HEK293 (cell line): ENCODE measurements around the gene NIPAL1.

Source experiments
- CTCF ChIA-PET: fragments of 350-600 bp; formaldehyde crosslinking; extraction: SDS; loops from one replicate; lab custom pipeline; 2021; ENCODE audit warnings: antibody characterized with exemption; lab: Yijun Ruan, JAX
- POLR2A ChIA-PET: fragments of 300-600 bp; formaldehyde crosslinking; extraction: SDS; loops from one replicate; lab custom pipeline; 2020; ENCODE audit warnings: antibody characterized with exemption, inconsistent platforms; lab: Yijun Ruan, JAX
- H3K27ac ChIP-seq: fragments of 200-500 bp; sonication (Bioruptor generic); 2 replicates; pipeline ENCODE4 v1.5.1; 2014; ENCODE audit warnings: low read depth, low read length, control low read depth, inconsistent platforms; ENCODE audit errors: extremely low read depth
- H3K36me3 ChIP-seq, 2 experiments: fragments of 200-500 bp in 1 of 2; sonication (Bioruptor generic) in 1 of 2; 1 replicate in 1 of 2; 2 replicates in 1 of 2; pipeline ENCODE4 v1.5.1; 2014 to 2017; ENCODE audit warnings: inconsistent platforms in 2 of 2, low read length in 2 of 2; ENCODE audit not compliant: control insufficient read depth in 2 of 2, insufficient read depth in 1 of 2
- H3K4me1 ChIP-seq: fragments of 200-500 bp; sonication (Bioruptor generic); 2 replicates; pipeline ENCODE4 v1.5.1; 2014; ENCODE audit warnings: mild to moderate bottlenecking, low read length, inconsistent platforms; ENCODE audit not compliant: control insufficient read depth, insufficient read depth
- H3K4me3 ChIP-seq: 2 replicates; pipeline ENCODE4 v1.5.1; 2011; ENCODE audit warnings: low read depth, mild to moderate bottlenecking, control low read depth, low read length, moderate library complexity
- H3K9me3 ChIP-seq: fragments of 200-500 bp; sonication (Bioruptor generic); 2 replicates; pipeline ENCODE4 v1.5.1; 2014; ENCODE audit warnings: low read depth, low read length, inconsistent platforms; ENCODE audit not compliant: control insufficient read depth, insufficient read depth
- ELK4 ChIP-seq: IDR thresholded peaks from 2 replicates; pipeline ENCODE4 v1.6.1; 2011; ENCODE audit warnings: mild to moderate bottlenecking, low read depth, low read length, borderline replicate concordance
- GLIS1 ChIP-seq: fragments of 450-650 bp; formaldehyde crosslinking; IDR thresholded peaks from 2 replicates; pipeline ENCODE4 v1.5.1; 2016; ENCODE audit warnings: missing biosample characterization, missing genetic modification characterization
- HIC1 ChIP-seq: fragments of 450-650 bp; formaldehyde crosslinking; IDR thresholded peaks from 2 replicates; pipeline ENCODE4 v1.5.1; 2016; ENCODE audit warnings: missing biosample characterization, missing genetic modification characterization
- KLF9 ChIP-seq: fragments of 450-650 bp; formaldehyde crosslinking; IDR thresholded peaks from 2 replicates; pipeline ENCODE4 v1.5.1; 2016; ENCODE audit warnings: missing biosample characterization, missing genetic modification characterization, low read depth
- PRDM10 ChIP-seq: fragments of 450-650 bp; formaldehyde crosslinking; IDR thresholded peaks from 2 replicates; pipeline ENCODE4 v1.5.1; 2016; ENCODE audit warnings: missing biosample characterization, missing genetic modification characterization
- SCRT1 ChIP-seq: fragments of 450-650 bp; formaldehyde crosslinking; IDR thresholded peaks from 2 replicates; pipeline ENCODE4 v1.5.1; 2016; ENCODE audit warnings: missing biosample characterization, missing genetic modification characterization, borderline replicate concordance
- SCRT2 ChIP-seq: fragments of 450-650 bp; formaldehyde crosslinking; IDR thresholded peaks from 2 replicates; pipeline ENCODE4 v1.5.1; 2016; ENCODE audit warnings: missing biosample characterization, missing genetic modification characterization
- SP2 ChIP-seq: fragments of 450-650 bp; formaldehyde crosslinking; IDR thresholded peaks from 2 replicates; pipeline ENCODE4 v1.5.1; 2016; ENCODE audit warnings: missing biosample characterization, missing genetic modification characterization
- ZBTB17 ChIP-seq: fragments of 450-650 bp; formaldehyde crosslinking; IDR thresholded peaks from 2 replicates; pipeline ENCODE4 v1.5.1; 2016; ENCODE audit warnings: missing biosample characterization, missing genetic modification characterization
- ZBTB8A ChIP-seq: fragments of 450-650 bp; formaldehyde crosslinking; IDR thresholded peaks from 2 replicates; pipeline ENCODE4 v1.5.1; 2016; ENCODE audit warnings: missing biosample characterization, missing genetic modification characterization
- ZNF2 ChIP-seq: fragments of 450-650 bp; formaldehyde crosslinking; IDR thresholded peaks from 2 replicates; pipeline ENCODE4 v1.5.1; 2016; ENCODE audit warnings: missing biosample characterization, missing genetic modification characterization
- ZNF23 ChIP-seq: fragments of 450-650 bp; formaldehyde crosslinking; IDR thresholded peaks from 2 replicates; pipeline ENCODE4 v1.5.1; 2016; ENCODE audit warnings: missing biosample characterization, missing genetic modification characterization, borderline replicate concordance
- ZNF280C ChIP-seq: fragments of 450-650 bp; formaldehyde crosslinking; IDR thresholded peaks from 2 replicates; pipeline ENCODE4 v1.5.1; 2016; ENCODE audit warnings: missing biosample characterization, missing genetic modification characterization
- ZNF280D ChIP-seq: fragments of 450-650 bp; formaldehyde crosslinking; IDR thresholded peaks from 2 replicates; pipeline ENCODE4 v1.5.1; 2016; ENCODE audit warnings: missing biosample characterization, missing genetic modification characterization
- ZNF529 ChIP-seq: fragments of 450-650 bp; formaldehyde crosslinking; IDR thresholded peaks from 2 replicates; pipeline ENCODE4 v1.5.1; 2017; ENCODE audit warnings: missing genetic modification characterization, missing biosample characterization; ENCODE audit not compliant: insufficient replicate concordance
- ZNF670 ChIP-seq: fragments of 450-650 bp; formaldehyde crosslinking; IDR thresholded peaks from 2 replicates; pipeline ENCODE4 v1.5.1; 2016; ENCODE audit warnings: missing biosample characterization, missing genetic modification characterization, low read depth
- ZNF704 ChIP-seq: fragments of 450-650 bp; formaldehyde crosslinking; IDR thresholded peaks from 2 replicates; pipeline ENCODE4 v1.5.1; 2016; ENCODE audit warnings: missing biosample characterization, missing genetic modification characterization
- ZNF76 ChIP-seq: fragments of 450-650 bp; formaldehyde crosslinking; IDR thresholded peaks from 2 replicates; pipeline ENCODE4; 2016; ENCODE audit warnings: low read depth, missing biosample characterization, missing genetic modification characterization, borderline replicate concordance
- ZXDB ChIP-seq: fragments of 450-650 bp; formaldehyde crosslinking; IDR thresholded peaks from 2 replicates; pipeline ENCODE4 v1.5.1; 2016; ENCODE audit warnings: missing biosample characterization, missing genetic modification characterization

NIPAL1 gene

GRCh38 chr4:48065587-48066052 lies 49.0 kb downstream of the NIPAL1 start:
- H3K9me3 ChIP-seq = no peaks in the 10 kb centered on the region
- H3K27ac ChIP-seq = no peak overlapping the region
- H3K4me3 ChIP-seq = no peak overlapping the region
- CTCF ChIA-PET = no interaction called here
- no peaks in the 10 kb centered on the region for H3K4me1 ChIP-seq
- TF ChIP-seq ZNF280C (tag by site-specific recombination) (no peak), ZNF529 (no peak), ZNF704 (tag by site-specific recombination) (no peak), ZNF2 (tag by site-specific recombination) (no peak), ELK4 (no peak), ZBTB17 (tag by site-specific recombination) (no peak), KLF9 (tag by site-specific recombination) (no peak), ZNF76 (tag by site-specific recombination) (no peak), ZNF23 (tag by site-specific recombination) (no peak), HIC1 (no peak), SCRT1 (tag by site-specific recombination) (no peak), SP2 (tag by site-specific recombination) (no peak), ZBTB8A (tag by site-specific recombination) (no peak), ZXDB (tag by site-specific recombination) (no peak), GLIS1 (tag by site-specific recombination) (no peak), ZNF280D (no peak), ZNF670 (tag by site-specific recombination) (no peak), SCRT2 (tag by site-specific recombination) (no peak), PRDM10 (no peak)
- POLR2A ChIA-PET = no interaction called here
- H3K36me3 ChIP-seq = no peaks in the 10 kb centered on the region
